Posterior cingulate gyrus (tissue), 11 donors: ENCODE data around the gene KIF21A.

ENCODE experiments used
- DNase-seq, 10 donors: peaks; one replicate each; pipeline versions ENCODE4 v3.0.0 to v3.0.0-alpha.2; 2020 to 2021; ENCODE audit warnings: mixed read lengths in 3 of 10
- intact Hi-C: fragments of 100-400 bp; cut with DNase I; formaldehyde crosslinking; loops from one replicate; pipeline ENCODE4 v1.15.1; 2023

The KIF21A gene

GRCh38 chr12:39392154-39392925, 50.6 kb downstream of the KIF21A start:
- intact Hi-C loops, result loop anchor here (10.0 kb wide), 1 partner anchor 48 kb away; no protein-coding TSS in a partner anchor
- no peak for DNase-seq

DNA sequence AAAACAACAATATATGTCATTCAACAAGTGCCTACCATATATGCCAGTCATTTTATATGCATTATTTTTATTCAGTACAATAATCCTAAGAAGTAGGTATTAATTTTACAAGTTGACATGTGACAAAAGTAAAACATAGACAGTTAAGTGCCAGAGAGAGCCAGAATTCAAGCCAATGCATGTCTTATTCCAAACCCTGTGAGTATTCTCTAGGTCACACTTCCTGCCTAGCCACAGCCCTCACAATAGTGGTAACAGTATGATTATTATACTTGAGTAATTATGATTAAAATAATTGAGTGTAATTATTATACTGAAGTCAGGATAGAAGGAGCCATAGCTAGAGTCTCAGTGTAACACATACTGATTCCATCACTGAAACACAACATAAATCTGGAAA, 52.2 kb downstream of the KIF21A start:
- DNase-seq, result no peak
- intact Hi-C loops, result loop anchor here (10.0 kb wide), 1 partner anchor 46 kb away; no protein-coding TSS in a partner anchor

GRCh38 chr12:39389399-39390150, 53.3 kb downstream of the KIF21A start:
- intact Hi-C loops, result loop anchor here (10.0 kb wide), 1 partner anchor 45 kb away; no protein-coding TSS in a partner anchor
- DNase-seq, result no peak

DNA sequence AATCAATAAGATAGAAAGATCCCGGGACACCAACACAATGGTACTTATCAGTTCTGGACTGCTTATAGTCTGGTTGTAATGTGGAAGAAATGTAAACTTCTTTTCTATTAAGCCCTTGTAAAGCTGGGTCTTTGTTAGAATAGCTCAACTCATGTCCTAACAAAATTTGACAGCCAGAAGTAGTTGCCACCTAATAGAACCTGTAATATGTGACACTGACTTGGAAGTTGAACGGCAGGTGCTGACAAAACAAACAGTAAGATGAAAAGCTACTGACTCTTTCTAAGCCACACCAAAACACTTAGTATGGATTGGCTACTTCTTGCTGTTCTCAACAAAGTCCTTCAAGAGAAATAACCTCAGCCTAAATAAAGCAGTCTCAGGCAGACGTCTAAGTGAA, 56.6 kb downstream of the KIF21A start:
- intact Hi-C loops, result no loop called here
- DNase-seq, result no peak

GRCh38 chr12:39383114-39383513, 59.8 kb downstream of the KIF21A start:
- intact Hi-C loops, result no loop called here
- DNase-seq, result no peak

- intact Hi-C loops, result no loop called here
- DNase-seq, result peak in 1 of 10 donors; percentile 54
Observed at GRCh38 chr12:39380090-39380489, 62.8 kb downstream of the KIF21A start.

DNA sequence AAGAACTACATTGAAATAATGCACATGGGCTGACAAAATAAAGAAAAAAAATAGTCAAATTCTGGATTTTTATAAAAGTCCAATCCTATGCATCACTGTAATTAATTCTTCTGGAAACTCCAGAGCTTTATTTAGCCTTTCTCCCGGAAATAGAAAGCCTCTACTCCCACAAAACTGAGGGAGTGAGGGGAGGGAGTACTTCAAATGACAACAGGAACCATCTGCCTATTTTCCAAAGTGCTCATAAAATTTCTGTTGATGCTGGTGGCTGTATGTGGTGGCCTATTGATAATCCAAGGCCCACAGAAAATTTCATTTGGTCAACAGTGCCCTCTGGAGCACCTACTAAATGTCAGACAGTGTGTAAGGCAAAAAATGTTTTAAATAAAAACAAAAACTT, 64.6 kb downstream of the KIF21A start:
- intact Hi-C loops, result no loop called here

DNA sequence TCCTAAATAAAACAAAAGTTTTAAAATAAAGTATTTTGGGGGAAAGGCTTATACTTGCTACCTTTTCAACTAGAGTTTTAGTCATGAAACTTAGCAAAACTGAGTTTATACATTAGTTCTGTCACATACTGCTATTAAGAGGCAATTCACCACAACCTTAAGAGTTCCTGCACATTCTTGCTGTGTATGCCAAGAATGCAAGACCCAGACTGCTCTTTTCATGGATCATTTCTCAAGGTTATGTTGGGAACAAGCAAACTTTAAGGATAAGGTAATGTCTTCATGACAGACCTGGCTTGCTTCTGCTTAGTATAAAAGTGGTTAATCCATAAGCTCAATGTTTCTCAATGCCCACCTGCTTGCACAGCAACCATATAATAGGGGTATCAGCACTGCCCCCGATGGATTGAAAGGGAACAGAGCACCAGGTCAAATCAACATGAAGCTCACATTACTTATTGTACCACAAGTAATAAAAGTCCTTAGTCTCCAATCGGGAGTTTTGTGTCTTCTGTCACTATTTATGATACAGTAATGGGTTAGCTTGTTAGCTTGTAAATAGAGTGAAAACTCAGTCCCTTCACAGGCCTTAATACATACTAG, 67.6 kb downstream of the KIF21A start:
- no peak for DNase-seq
- intact Hi-C loops, result no loop called here

More for the DNA sequence above, 64.6 kb downstream of the KIF21A start:
- no peak for DNase-seq

DNA sequence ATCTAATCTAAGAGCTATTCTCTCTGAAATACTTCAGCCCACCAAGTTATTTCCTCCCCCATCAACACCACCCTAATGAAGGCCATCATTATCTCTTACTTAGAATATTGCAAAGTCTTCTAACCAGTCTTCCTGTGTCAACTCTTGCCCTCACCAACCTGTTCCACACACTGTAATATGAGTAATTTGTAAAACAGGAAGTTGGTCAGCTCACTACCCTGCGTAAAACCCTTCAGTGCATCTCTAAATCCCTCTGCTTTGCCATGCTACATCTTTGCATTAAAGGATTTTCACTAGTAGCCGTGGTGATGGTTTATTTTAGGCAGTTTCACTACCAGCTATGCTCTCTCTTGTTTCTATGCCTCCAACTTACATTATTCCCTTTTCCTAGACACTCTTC, 70.0 kb downstream of the KIF21A start:
- intact Hi-C loops, result no loop called here
- no peak for DNase-seq

GRCh38 chr12:39372204-39372925, 70.6 kb downstream of the KIF21A start:
- intact Hi-C loops, result no loop called here
- no peak for DNase-seq

DNA sequence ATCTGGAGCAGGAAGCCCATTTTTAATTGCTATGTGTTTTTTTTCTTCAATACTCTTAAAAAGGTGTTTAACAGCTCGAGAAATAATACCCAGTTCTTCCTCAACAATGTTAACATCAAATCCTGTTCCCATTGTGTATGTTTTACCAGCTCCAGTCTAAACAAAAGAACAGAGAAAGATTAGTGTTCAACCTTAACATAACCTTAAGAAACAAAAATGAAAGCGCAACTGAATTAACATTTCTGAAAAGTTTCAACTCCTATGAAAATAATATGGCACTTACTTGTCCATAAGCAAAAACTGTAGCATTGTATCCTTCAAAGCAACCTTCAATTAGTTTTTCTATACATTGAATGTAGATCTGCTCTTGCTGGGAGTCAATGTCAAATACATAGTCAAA, 73.2 kb downstream of the KIF21A start:
- intact Hi-C loops, result loop anchor here (10.0 kb wide), 1 partner anchor 245 kb away; the partner anchor contains the start of gene ABCD2

DNA sequence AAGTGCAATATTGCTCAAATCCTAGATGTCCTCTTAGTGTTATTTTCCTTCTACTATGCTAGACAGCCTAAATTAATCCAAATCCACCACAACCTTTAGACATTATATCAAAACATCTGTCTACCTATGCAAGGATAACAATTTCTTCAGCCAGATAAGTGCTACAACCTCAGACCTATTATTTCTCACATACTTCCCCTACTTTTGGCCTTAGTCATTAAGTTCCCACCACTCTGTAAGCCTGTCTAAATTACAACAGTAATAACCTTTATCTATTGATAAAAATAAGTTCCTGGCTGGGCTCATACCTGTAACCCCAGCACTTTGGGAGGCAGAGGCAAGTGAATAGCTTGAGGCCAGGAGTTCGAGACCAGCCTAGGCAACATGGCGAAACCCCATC, 74.0 kb downstream of the KIF21A start:
- intact Hi-C loops, result loop anchor here (10.0 kb wide), 1 partner anchor 246 kb away; the partner anchor contains the start of gene ABCD2
- no peak for DNase-seq

More for the DNA sequence above, 73.2 kb downstream of the KIF21A start:
- no peak for DNase-seq

DNA sequence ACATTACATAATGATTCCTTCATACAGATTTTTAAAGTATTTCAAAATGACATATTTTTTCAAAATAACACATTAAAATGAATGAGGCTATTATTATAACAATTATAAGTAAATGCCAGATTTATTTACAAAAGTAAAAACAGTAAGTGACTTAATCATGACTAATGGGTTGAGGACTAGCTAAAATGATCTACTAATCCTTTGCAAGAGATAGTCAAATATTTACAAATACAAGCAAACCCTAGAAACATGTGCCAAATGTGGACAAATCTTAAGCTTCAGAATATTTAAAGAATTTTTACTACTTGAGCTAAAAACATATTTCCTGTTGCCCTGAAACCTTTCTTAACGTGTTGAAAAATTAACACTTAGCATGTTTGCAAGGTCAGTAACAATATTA, 74.8 kb downstream of the KIF21A start:
- intact Hi-C loops, result loop anchor here (10.0 kb wide), 1 partner anchor 247 kb away; the partner anchor contains the start of gene ABCD2

DNA sequence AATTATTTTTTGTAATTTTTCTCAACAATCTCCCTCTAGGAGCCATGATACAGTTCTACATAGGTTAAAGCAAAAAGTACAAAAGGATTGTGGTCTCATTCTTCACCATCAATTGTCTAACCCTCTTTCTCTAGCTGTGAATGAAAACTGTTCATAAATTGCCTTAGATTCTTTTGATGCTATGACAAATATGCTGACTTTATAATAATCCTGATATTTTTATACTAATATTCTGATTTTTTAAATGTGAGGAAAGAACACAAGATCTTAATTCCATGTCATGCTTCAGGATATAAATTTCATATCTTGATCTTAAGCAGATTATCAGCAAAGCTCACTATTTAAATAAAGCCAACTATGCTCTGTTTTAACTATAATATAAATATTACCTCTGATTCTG, 75.4 kb downstream of the KIF21A start:
- intact Hi-C loops, result loop anchor here (10.0 kb wide), 1 partner anchor 247 kb away; the partner anchor contains the start of gene ABCD2
- no peak for DNase-seq

More for the DNA sequence above, 74.8 kb downstream of the KIF21A start:
- no peak for DNase-seq

DNA sequence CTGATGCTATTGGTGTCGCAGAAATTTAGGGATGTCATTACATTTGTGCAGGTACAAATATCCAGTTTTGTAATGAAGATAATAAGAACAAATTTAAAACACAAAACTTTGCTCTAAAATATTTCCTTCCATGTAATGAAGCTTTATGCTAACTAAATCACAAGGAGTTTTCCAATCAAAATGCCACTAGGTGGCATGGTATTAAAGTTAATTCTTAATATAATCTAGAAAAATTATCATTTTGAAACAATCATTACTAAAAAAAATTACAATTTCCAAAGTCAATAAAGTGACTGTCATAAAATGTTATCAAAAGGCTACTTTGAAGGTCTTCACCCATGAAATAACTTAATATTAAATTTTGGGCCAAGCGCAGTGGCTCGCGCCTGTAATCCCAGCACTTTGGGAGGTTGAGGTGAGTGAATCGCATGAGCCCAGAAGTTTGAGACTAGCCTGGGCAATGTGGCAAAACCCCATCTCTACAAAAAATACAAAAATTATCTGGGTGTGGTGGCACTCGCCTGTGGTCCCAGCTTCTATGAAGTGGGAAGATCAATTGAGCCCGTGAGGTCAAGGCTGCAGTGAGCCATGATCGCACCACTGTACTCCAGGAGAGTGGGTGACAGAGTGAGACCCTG, 77.4 kb downstream of the KIF21A start:
- intact Hi-C loops, result loop anchor here (2.0 to 10.0 kb wide), 2 partner anchors 77 to 249 kb away; partner anchors contain the start of genes ABCD2 and KIF21A
- DNase-seq, result peak in 2 of 10 donors; percentile 52 to 63

GRCh38 chr12:39364196-39364595, 78.7 kb downstream of the KIF21A start:
- intact Hi-C loops, result loop anchor here (2.0 to 10.0 kb wide), 2 partner anchors 79 to 251 kb away; partner anchors contain the start of genes ABCD2 and KIF21A
- no peak for DNase-seq

DNA sequence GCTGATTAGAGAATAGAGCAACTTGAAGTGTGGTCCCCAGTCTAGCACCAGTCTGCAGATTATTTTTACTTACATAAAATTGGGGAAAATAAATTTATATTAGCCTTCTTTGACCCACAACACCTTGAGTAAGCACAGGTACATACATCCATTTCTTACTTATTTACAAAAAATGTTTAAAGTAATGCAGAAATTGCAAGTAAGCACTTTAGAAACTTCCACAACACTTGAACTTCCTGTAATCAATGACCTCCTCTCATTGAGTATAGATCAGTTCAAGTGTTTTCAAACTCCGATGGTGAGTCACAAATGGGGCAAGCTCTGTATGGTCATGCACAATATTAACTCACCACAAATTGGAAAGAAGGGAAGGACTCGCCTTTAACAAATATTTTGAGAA, 83.3 kb downstream of the KIF21A start:
- intact Hi-C loops, result loop anchor here (10.0 kb wide), 1 partner anchor 255 kb away; the partner anchor contains the start of gene ABCD2
- no peak for DNase-seq

DNA sequence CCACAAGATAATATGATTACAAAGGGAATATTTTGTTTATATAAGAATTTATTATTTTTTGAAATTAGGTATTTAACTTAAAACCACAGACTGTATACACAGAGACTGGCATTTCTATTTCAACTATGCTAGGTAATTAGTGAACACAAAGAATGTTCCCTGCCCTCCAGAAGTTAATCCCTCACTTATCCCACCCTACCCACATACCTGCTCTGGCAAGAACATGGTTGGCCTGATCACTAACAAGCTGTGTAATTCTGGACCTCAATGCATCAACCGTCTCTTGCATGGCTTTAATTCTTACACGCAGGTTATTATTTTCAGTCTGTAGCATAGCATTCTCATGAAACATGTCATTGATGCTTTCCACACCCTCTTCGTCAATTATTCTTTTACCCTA, 85.9 kb downstream of the KIF21A start:
- intact Hi-C loops, result no loop called here
- DNase-seq, result no peak

GRCh38 chr12:39355841-39356240, 87.1 kb downstream of the KIF21A start:
- DNase-seq, result no peak
- intact Hi-C loops, result no loop called here
